IMR-90 (cell line): ENCODE measurements around the gene GHR. TPM values are rescaled to one million over a fixed set of nuclear protein-coding genes. Genes with fewer than 3 reads are reported as not detected.

Experiments used
- ATAC-seq: fragments of 200-7000 bp; cut with Tn5 transposase; 2 replicates; pipeline ENCODE4 v1.9.1; 2020; ENCODE audit warnings: low read depth, mild to moderate bottlenecking, moderate library complexity
- BruUV-seq: library from RNA; stranded (reverse); fragments of 400-500 nt; replicated peaks from 2 replicates; lab custom pipeline; 2021; lab: Mats Ljungman, UMichigan
- CTCF ChIA-PET: fragments of 300-600 bp; formaldehyde crosslinking; extraction: SDS; loops from one replicate; lab custom pipeline; 2021; ENCODE audit warnings: antibody characterized with exemption; lab: Yijun Ruan, JAX
- POLR2A ChIA-PET: fragments of 300-600 bp; sonication (Branson Sonifier 250); formaldehyde crosslinking; loops from one replicate; lab custom pipeline; 2022; ENCODE audit warnings: antibody characterized with exemption; ENCODE audit not compliant: unreplicated experiment; lab: Charles Lee
- DNase-seq: peaks from one replicate; pipeline ENCODE4 v3.0.0; 2013
- H2AFZ ChIP-seq: replicated peaks from 2 replicates; pipeline ENCODE3; 2013; ENCODE audit warnings: low read length, mild to moderate bottlenecking; ENCODE audit not compliant: poor library complexity
- H2AK5ac ChIP-seq: 2 replicates; pipeline ENCODE4 v1.6.1; 2013; ENCODE audit warnings: low read depth, low read length, inconsistent platforms
- H2AK9ac ChIP-seq: replicated peaks from 2 replicates; pipeline ENCODE3; 2013; ENCODE audit warnings: mild to moderate bottlenecking, low read depth, low read length, moderate library complexity; ENCODE audit not compliant: poor library complexity
- H2BK120ac ChIP-seq: 2 replicates; pipeline ENCODE4 v1.6.1; 2013; ENCODE audit warnings: low read depth, low read length, inconsistent platforms
- H2BK15ac ChIP-seq: 3 replicates; pipeline ENCODE4 v1.6.1; 2013; ENCODE audit warnings: low read depth, low read length, inconsistent platforms
- H2BK20ac ChIP-seq: 2 replicates; pipeline ENCODE4 v1.6.1; 2013; ENCODE audit warnings: low read depth, mild to moderate bottlenecking, inconsistent platforms, low read length, moderate library complexity
- H2BK5ac ChIP-seq: 2 replicates; pipeline ENCODE4 v1.6.1; 2013; ENCODE audit warnings: mild to moderate bottlenecking, low read depth, low read length, inconsistent platforms; ENCODE audit not compliant: poor library complexity, severe bottlenecking
- H3K14ac ChIP-seq: replicated peaks from 2 replicates; pipeline ENCODE4 v1.6.1; 2013; ENCODE audit warnings: low read depth, low read length, inconsistent platforms
- H3K18ac ChIP-seq: 2 replicates; pipeline ENCODE4 v1.6.1; 2013; ENCODE audit warnings: low read depth, low read length, control low read depth
- H3K23ac ChIP-seq: 2 replicates; pipeline ENCODE4 v1.6.1; 2013; ENCODE audit warnings: low read depth, low read length, inconsistent platforms
- H3K27ac ChIP-seq: 2 replicates; pipeline ENCODE4 v1.5.1; 2013; ENCODE audit warnings: mild to moderate bottlenecking, control low read depth, low read length; ENCODE audit not compliant: insufficient read depth
- H3K27me3 ChIP-seq: 2 replicates; pipeline ENCODE4 v1.6.1; 2013; ENCODE audit warnings: low read length; ENCODE audit not compliant: control insufficient read depth, insufficient read depth
- H3K36me3 ChIP-seq: 2 replicates; pipeline ENCODE4 v1.6.1; 2013; ENCODE audit warnings: low read length, mixed read lengths; ENCODE audit not compliant: control insufficient read depth, insufficient read depth
- H3K4ac ChIP-seq: 2 replicates; pipeline ENCODE4 v1.6.1; 2013; ENCODE audit warnings: low read depth, low read length, inconsistent platforms
- H3K4me1 ChIP-seq: 2 replicates; pipeline ENCODE4 v1.6.1; 2013; ENCODE audit warnings: low read length, mixed read lengths; ENCODE audit not compliant: control insufficient read depth, insufficient read depth
- H3K4me2 ChIP-seq: 2 replicates; pipeline ENCODE4 v1.6.1; 2013; ENCODE audit warnings: low read depth, mild to moderate bottlenecking, control low read depth, low read length, moderate library complexity
- H3K4me3 ChIP-seq: 2 replicates; pipeline ENCODE4 v1.5.1; 2013; ENCODE audit warnings: low read depth, mild to moderate bottlenecking, control low read depth, low read length, moderate library complexity; ENCODE audit not compliant: insufficient read depth
- H3K56ac ChIP-seq: 2 replicates; pipeline ENCODE4 v1.6.1; 2013; ENCODE audit warnings: low read length, inconsistent platforms; ENCODE audit not compliant: insufficient read depth; ENCODE audit errors: extremely low read depth
- H3K79me1 ChIP-seq, 2 experiments: 2 replicates each; pipeline ENCODE4 v1.6.1; 2013; ENCODE audit warnings: low read length in 2 of 2, inconsistent platforms in 1 of 2, low read depth in 1 of 2
- H3K9ac ChIP-seq: 2 replicates; pipeline ENCODE4 v1.6.1; 2013; ENCODE audit warnings: low read depth, low read length, control low read depth
- H3K9me1 ChIP-seq: 2 replicates; pipeline ENCODE4 v1.6.1; 2013; ENCODE audit warnings: low read length, inconsistent platforms; ENCODE audit not compliant: insufficient read depth
- H3K9me3 ChIP-seq: 2 replicates; pipeline ENCODE4 v1.6.1; 2013; ENCODE audit warnings: low read length; ENCODE audit not compliant: control insufficient read depth, insufficient read depth
- H4K20me1 ChIP-seq: 2 replicates; pipeline ENCODE4 v1.6.1; 2013; ENCODE audit warnings: low read length, inconsistent platforms; ENCODE audit not compliant: insufficient read depth
- H4K5ac ChIP-seq: 2 replicates; pipeline ENCODE4 v1.6.1; 2013; ENCODE audit warnings: mild to moderate bottlenecking, low read depth, low read length, control low read depth
- H4K8ac ChIP-seq, 2 experiments: 2 replicates each; pipeline ENCODE4 v1.6.1; 2013; ENCODE audit warnings: low read depth in 2 of 2, low read length in 2 of 2, control low read depth in 1 of 2, inconsistent platforms in 1 of 2
- H4K91ac ChIP-seq: 2 replicates; pipeline ENCODE4 v1.6.1; 2013; ENCODE audit warnings: low read depth, low read length, inconsistent platforms; ENCODE audit not compliant: insufficient read depth
- BHLHE40 ChIP-seq: fragments of 150-350 bp; IDR thresholded peaks from 2 replicates; pipeline ENCODE4 v1.6.1; 2016; ENCODE audit warnings: mild to moderate bottlenecking, low read depth, low read length
- CEBPB ChIP-seq: IDR thresholded peaks from 2 replicates; pipeline ENCODE4 v1.6.1; 2012; ENCODE audit warnings: low read depth, low read length, improper control_type of control experiment
- CHD1 ChIP-seq: IDR thresholded peaks from 2 replicates; pipeline ENCODE4 v1.6.1; 2012; ENCODE audit warnings: low read depth, low read length, improper control_type of control experiment
- CTCF ChIP-seq: conservative IDR thresholded peaks from 2 replicates; pipeline ENCODE4 v1.5.1; 2012; ENCODE audit warnings: mild to moderate bottlenecking, low read depth, low read length, improper control_type of control experiment
- ELK1 ChIP-seq: fragments of 150-350 bp; IDR thresholded peaks from 2 replicates; pipeline ENCODE4 v1.6.1; 2016; ENCODE audit warnings: low read depth, mild to moderate bottlenecking, low read length, moderate library complexity, borderline replicate concordance
- FOS ChIP-seq: fragments of 150-350 bp; IDR thresholded peaks from 2 replicates; pipeline ENCODE4 v1.6.1; 2016; ENCODE audit warnings: low read depth, low read length
- MAFK ChIP-seq: IDR thresholded peaks from 2 replicates; pipeline ENCODE4 v1.6.1; 2012; ENCODE audit warnings: low read depth, low read length, improper control_type of control experiment
- MAZ ChIP-seq: IDR thresholded peaks from 2 replicates; pipeline ENCODE4 v1.6.1; 2012; ENCODE audit warnings: low read depth, mild to moderate bottlenecking, low read length, improper control_type of control experiment, moderate library complexity, borderline replicate concordance
- MXI1 ChIP-seq: IDR thresholded peaks from 2 replicates; pipeline ENCODE4 v1.6.1; 2012; ENCODE audit warnings: low read depth, mild to moderate bottlenecking, low read length, moderate library complexity, borderline replicate concordance
- NFE2L2 ChIP-seq: fragments of 150-350 bp; IDR thresholded peaks from 2 replicates; pipeline ENCODE4 v1.6.1; 2016; ENCODE audit warnings: low read depth, mild to moderate bottlenecking, low read length
- POLR2A ChIP-seq: IDR thresholded peaks from 2 replicates; pipeline ENCODE4 v1.6.1; 2012; ENCODE audit warnings: mild to moderate bottlenecking, low read depth, low read length
- RAD21 ChIP-seq: IDR thresholded peaks from 2 replicates; pipeline ENCODE4 v1.6.1; 2012; ENCODE audit warnings: low read length, improper control_type of control experiment
- RCOR1 ChIP-seq: IDR thresholded peaks from 2 replicates; pipeline ENCODE4 v1.6.1; 2012; ENCODE audit warnings: mild to moderate bottlenecking, low read length, improper control_type of control experiment; ENCODE audit not compliant: insufficient replicate concordance
- RFX5 ChIP-seq: IDR thresholded peaks from 2 replicates; pipeline ENCODE4 v1.8.0; 2012; ENCODE audit warnings: low read depth, mild to moderate bottlenecking, low read length, moderate library complexity
- SMC3 ChIP-seq: fragments of 150-350 bp; IDR thresholded peaks from 2 replicates; pipeline ENCODE4 v1.6.1; 2016; ENCODE audit warnings: low read depth, mild to moderate bottlenecking, antibody characterized with exemption, low read length, moderate library complexity
- USF2 ChIP-seq: fragments of 150-350 bp; IDR thresholded peaks from 2 replicates; pipeline ENCODE4 v1.6.1; 2017; ENCODE audit warnings: mild to moderate bottlenecking, antibody characterized with exemption, low read length, low read depth
- WGBS, 2 experiments: methylation state at CpG; one replicate each; pipeline versions ENCODE4 v1.1.5 to v1.1.7; 2013; ENCODE audit warnings: missing lambda C conversion rate in 2 of 2; ENCODE audit not compliant: insufficient read length in 1 of 2; ENCODE audit errors: extremely low coverage in 2 of 2; 5-methylcytosine and 5-hydroxymethylcytosine counted together
- dilution Hi-C: fragments of 300-500 bp; cut with HindIII; formaldehyde crosslinking; loops from one replicate; pipeline ENCODE4 v1.14.3; 2018; ENCODE audit warnings: low sequenced_read_pairs; ENCODE audit not compliant: unreplicated experiment
- in situ Hi-C: fragments of 300-500 bp; cut with MboI; formaldehyde crosslinking; loops from 3 replicates; pipeline ENCODE4 v1.14.3; 2019; ENCODE audit warnings: low sequenced_read_pairs, inconsistent platforms, mixed read lengths
- intact Hi-C: fragments of 100-400 bp; cut with micrococcal nuclease; formaldehyde crosslinking; loops from 2 replicates; pipeline ENCODE4 v1.10.0; 2022
- polyA plus RNA-seq, 3 experiments: library from polyadenylated mRNA; depleted of rRNA; stranded (reverse); fragments of >200 nt; gene quantifications; 2 replicates each; pipeline ENCODE4 v1.2.3, GENCODE V29; 2012; ENCODE audit warnings: low replicate concordance in 1 of 3
- total RNA-seq: library from RNA; depleted of rRNA; stranded (reverse); fragments of >200 nt; gene quantifications from 2 replicates; pipeline ENCODE4 v1.2.3, GENCODE V29; 2012

GHR gene
- total and polyA plus RNA-seq, 2 of the 4 experiments (the other 2 are of a cell fraction) = 0.36 to 1.1 TPM

- H3K56ac ChIP-seq = no peak overlapping the region
- no peaks in the 10 kb centered on the region for H3K79me1 ChIP-seq
- H2BK120ac ChIP-seq = no peak overlapping the region
- no peak overlapping the region for H4K8ac ChIP-seq
- intact Hi-C loops = no loop called here
- no peak overlapping the region for H3K27ac ChIP-seq
- dilution Hi-C loops = no loop called here
- POLR2A ChIA-PET = no interaction called here
- no peak for TF ChIP-seq RAD21
- no peak for TF ChIP-seq MAZ
- no peak for TF ChIP-seq BHLHE40
- TF ChIP-seq POLR2A = no peak
- no peak for TF ChIP-seq MAFK
- no peak for TF ChIP-seq FOS
- no peak for TF ChIP-seq RFX5
- TF ChIP-seq CHD1 = no peak
- no peak for TF ChIP-seq CTCF
- TF ChIP-seq NFE2L2 = no peak
- TF ChIP-seq RCOR1 = no peak
- TF ChIP-seq ELK1 = no peak
- no peak for TF ChIP-seq CEBPB
- TF ChIP-seq MXI1 = no peak
- TF ChIP-seq SMC3 = no peak
- TF ChIP-seq USF2 = no peak
- no peaks in the 10 kb centered on the region for H3K36me3 ChIP-seq
- H3K27me3 ChIP-seq = no peaks in the 10 kb centered on the region
- H2BK5ac ChIP-seq = no peak overlapping the region
- BruUV-seq = no TSS peak
- no peak for DNase-seq
- H3K18ac ChIP-seq = no peak overlapping the region
- no peak overlapping the region for H2AK5ac ChIP-seq
- H3K9me3 ChIP-seq = no peaks in the 10 kb centered on the region
- no peak overlapping the region for H3K4me2 ChIP-seq
- CTCF ChIA-PET = interaction anchor here (1.5 kb wide), 1 partner anchor 157 kb away, joined by 4 read pairs; no protein-coding TSS in a partner anchor
- H4K91ac ChIP-seq = no peak overlapping the region
- no peak overlapping the region for H3K9ac ChIP-seq
- H3K23ac ChIP-seq = no peak overlapping the region
- H2AFZ ChIP-seq = no peak overlapping the region
- H3K4me3 ChIP-seq = no peak overlapping the region
- H3K14ac ChIP-seq = no peak overlapping the region
- 14% methylated on average over 1 of the region's 3 CpGs; no CpG with 5 or more reads in 1 of the 2 experiments for WGBS, 2 experiments
- in situ Hi-C loops = no loop called here
- H3K4me1 ChIP-seq = no peaks in the 10 kb centered on the region
- no peak for ATAC-seq
- no peaks in the 10 kb centered on the region for H3K9me1 ChIP-seq
- no peak overlapping the region for H2AK9ac ChIP-seq
- H4K5ac ChIP-seq = no peak overlapping the region
- H3K4ac ChIP-seq = no peak overlapping the region
- H2BK15ac ChIP-seq = no peak overlapping the region
- H2BK20ac ChIP-seq = no peak overlapping the region
- H4K20me1 ChIP-seq = no peaks in the 10 kb centered on the region
Observed at GRCh38 chr5:42426016-42426415, 2.8 kb downstream of the GHR start.
